Gastroesophageal sphincter (tissue), 3 donors: ENCODE measurements around the gene CAMSAP1.

Source experiments
- CTCF ChIP-seq, 4 experiments: fragments of 200-600 bp in 2 of 4; fragments of 450-650 bp in 2 of 4; sonication (generic) in 1 of 4; IDR thresholded peaks; one replicate each; pipeline ENCODE4 v1.5.1; 2017 to 2019; ENCODE audit warnings: antibody characterized with exemption in 4 of 4, mild to moderate bottlenecking in 2 of 4, moderate library complexity in 2 of 4
- EP300 ChIP-seq: sonication (generic); formaldehyde crosslinking; IDR thresholded peaks from one replicate; pipeline ENCODE4 v1.6.1; 2017; ENCODE audit warnings: antibody characterized with exemption, mild to moderate bottlenecking
- POLR2A ChIP-seq, 2 donors: fragments of 450-650 bp; IDR thresholded peaks; one replicate each; pipeline ENCODE4 v1.6.1; 2017; ENCODE audit warnings: antibody characterized with exemption in 2 of 2, mild to moderate bottlenecking in 2 of 2, moderate library complexity in 1 of 2
- POLR2AphosphoS5 ChIP-seq: sonication (generic); formaldehyde crosslinking; IDR thresholded peaks from one replicate; pipeline ENCODE4 v1.6.1; 2017; ENCODE audit warnings: antibody characterized with exemption

GRCh38 chr9:135883410-135884089, 23.8 kb downstream of the CAMSAP1 start:
- no peak for TF ChIP-seq EP300
- TF ChIP-seq CTCF (IDR thresholded peaks at IDR 0.05): no peak
- no peak for TF ChIP-seq POLR2A (IDR thresholded peaks at IDR 0.05)
- no peak for TF ChIP-seq POLR2AphosphoS5
